ENCODE results near the gene ZNF365.

Gene ZNF365

GRCh38 chr10:62414359-62414758 is 40.2 kb downstream of the ZNF365 start:
- no peak for DNase-seq (ENCODE audit: low spot score)

- no peak for DNase-seq (ENCODE audit: low spot score)
Observed at GRCh38 chr10:62422068-62422590, 48.0 kb downstream of the ZNF365 start.

DNA sequence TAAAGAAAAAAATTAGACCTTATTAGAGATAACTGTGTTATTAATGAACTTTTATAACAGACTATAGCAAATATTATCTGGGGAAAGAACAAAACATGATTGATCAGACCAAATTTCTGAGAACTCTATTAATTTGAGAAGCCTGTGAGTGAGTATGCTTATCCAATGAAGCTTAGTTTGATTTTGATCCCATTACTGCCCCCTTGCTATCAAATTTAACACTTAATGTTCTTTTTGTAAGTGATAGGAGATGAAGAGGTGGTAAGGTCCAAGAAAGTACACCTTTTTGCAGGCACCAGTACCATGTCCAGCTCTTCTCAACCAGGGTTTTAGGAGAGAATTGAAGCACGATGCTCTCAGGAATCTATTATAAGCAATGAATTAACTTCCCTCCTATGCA is 49.9 kb downstream of the ZNF365 start:
- no peak for DNase-seq (ENCODE audit: low spot score)

DNA sequence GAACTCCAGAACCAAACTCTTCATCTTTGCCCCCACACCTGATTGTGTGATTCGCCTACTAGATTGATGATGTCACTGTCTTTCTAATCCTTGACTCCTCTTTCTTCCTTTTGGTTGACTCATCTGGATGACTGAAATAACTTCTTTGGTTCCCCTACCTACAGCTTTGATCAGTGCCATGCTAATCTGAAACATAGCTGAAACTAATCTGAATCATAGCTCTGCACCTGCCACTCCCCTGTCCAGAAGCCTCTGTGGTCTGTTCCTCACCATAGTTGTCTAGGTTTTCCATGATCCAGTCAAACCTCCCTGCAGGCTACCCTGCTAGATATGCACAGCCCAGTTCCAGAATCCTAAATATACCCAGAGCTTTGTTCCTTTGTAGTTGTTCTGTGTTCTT is 51.9 kb downstream of the ZNF365 start:
- DNase-seq (ENCODE audit: low spot score), result no peak

DNA sequence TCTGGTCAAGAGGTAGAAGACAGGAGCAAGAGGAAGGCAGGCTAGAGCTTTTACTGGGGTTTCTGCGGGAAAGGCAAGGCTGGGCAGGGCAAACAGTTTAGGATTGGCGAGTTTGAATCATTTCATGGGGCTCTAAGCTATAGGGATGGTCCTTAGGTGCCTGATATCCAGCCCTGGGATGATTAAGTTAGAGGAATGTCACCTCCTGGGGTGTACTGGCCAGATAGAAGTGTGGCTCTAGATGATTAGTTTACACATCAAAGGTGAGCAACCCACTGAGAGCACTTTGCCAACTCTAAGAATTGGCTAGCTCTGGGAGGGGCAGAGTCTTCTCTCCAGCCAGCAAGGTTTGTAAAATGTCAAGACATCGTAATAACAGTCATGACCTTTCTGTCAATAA is 52.4 kb downstream of the ZNF365 start:
- DNase-seq (ENCODE audit: low spot score), result no peak

- DNase-seq (ENCODE audit: low spot score), result no peak
Observed at GRCh38 chr10:62430881-62431280, 56.7 kb downstream of the ZNF365 start.

DNA sequence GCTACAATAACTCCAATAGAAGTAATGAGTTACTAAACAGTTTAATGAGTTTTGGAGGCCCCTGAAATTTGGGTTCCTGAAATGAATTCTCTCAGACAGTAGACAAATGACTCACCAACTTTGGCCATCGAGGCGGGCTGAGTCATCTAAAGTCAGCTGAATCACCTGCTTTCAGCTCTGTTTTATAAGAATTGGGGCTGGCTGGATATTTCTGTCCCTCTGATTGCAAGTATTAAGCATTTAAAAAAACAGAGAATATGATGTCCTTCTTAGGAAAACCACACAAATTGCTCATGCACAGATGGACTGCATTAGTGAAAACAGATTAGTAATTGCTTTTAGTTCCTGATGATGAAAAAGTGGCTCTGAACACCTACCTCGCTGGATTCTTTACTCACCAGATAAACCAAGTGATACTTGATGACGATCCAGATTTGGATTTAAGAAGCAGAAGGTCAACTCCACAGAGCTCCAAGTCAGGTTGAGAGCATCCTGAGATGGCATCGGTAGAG is 59.1 kb downstream of the ZNF365 start:
- DNase-seq (ENCODE audit: low spot score), result no peak

DNA sequence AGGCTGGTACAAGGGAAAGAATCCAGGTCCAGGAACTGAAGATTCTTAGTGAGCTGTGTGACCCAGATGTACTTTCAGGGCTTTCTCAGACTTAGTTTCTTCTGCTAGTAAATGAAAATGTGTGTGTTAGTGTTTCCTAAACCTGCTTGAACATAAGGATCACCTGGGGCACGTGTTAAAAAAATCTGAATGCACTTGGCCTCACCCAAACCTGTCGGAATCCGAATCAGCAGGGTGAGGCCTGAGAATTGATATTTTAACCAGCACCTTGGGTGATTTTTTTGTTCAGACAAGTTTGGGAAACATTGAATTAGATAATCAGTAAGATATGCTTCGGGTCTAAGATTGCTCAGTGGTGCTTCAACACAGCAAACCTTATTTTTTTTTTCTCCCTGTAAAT is 59.7 kb downstream of the ZNF365 start:
- no peak for DNase-seq (ENCODE audit: low spot score)

GRCh38 chr10:62437696-62438095 is 63.5 kb downstream of the ZNF365 start:
- no peak for DNase-seq (ENCODE audit: low spot score)

DNA sequence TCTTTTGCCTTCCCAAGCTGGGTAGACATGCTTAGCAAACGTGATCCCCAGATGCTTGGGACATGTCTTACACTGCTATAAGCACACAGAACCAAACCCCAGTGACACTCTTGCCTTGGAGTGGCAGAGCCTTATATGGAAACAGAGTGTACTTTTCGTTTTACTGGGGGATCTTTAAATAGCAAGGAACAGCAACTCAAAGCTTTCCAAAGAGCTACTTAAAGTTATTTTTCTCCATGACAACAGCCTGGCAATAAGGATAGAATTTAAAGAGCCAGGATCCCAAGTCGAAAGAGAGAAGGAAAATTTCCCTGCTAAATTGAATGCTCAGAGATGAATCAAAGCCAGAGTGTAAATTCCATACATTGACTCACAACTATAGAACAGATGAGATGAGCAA is 67.8 kb downstream of the ZNF365 start:
- no peak for DNase-seq (ENCODE audit: low spot score)

- DNase-seq (ENCODE audit: low spot score), result no peak
Observed at GRCh38 chr10:62442894-62443669, 68.9 kb downstream of the ZNF365 start.

DNA sequence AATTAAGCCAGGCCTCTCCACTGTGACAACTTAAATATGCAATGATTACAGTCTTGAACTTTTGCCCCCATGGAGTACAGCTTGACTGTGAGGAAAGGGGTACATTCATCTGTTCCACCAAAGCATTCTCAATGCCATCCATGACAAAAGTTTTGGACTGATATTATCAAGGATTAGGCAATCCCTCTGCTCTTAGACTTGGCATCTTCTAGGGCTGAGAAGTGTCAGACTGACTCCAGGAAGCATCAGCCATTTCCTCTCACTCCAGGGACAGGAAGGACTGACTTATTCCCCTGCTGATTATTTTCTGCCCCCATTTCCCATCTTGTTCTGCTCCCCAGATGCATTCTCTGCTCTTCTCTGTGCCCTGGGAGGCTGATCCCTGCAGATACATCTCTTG is 69.7 kb downstream of the ZNF365 start:
- DNase-seq (ENCODE audit: low spot score), result no peak

GRCh38 chr10:62446627-62447026 is 72.5 kb downstream of the ZNF365 start:
- no peak for DNase-seq (ENCODE audit: low spot score)

- DNase-seq (ENCODE audit: low spot score), result no peak
Observed at GRCh38 chr10:62450912-62451610, 76.9 kb downstream of the ZNF365 start.

- DNase-seq (ENCODE audit: low spot score), result no peak
Observed at GRCh38 chr10:62451611-62451975, 77.4 kb downstream of the ZNF365 start.

Measured in left forelimb (tissue), 1 donor.